ENCODE measurements around the gene IKBIP.
"Not testable (repeated sequence)": the region's sequence is repeated elsewhere in the genome, so short reads cannot be mapped to it uniquely, and the experiment has no call there.

Gene IKBIP

GRCh38 chr12:98580695-98581094, 63.9 kb downstream of the IKBIP start:
- no peak overlapping the region for H3K27ac ChIP-seq
- no peaks in the 10 kb centered on the region for H3K9me3 ChIP-seq
- H3K36me3 ChIP-seq, result no peaks in the 10 kb centered on the region
- H3K4me1 ChIP-seq (ENCODE audit: control insufficient read depth in 1 of 2, insufficient read depth in 1 of 2, low read depth in 1 of 2, low read length in 1 of 2), result no peaks in the 10 kb centered on the region
- TF ChIP-seq CTCF (IDR thresholded peaks at IDR 0.05), result no peak
- no peak overlapping the region for H3K4me3 ChIP-seq (ENCODE audit: low read depth in 1 of 2, low read length in 1 of 2)
- H3K27me3 ChIP-seq, result peaks cover 6% of the 10 kb centered on the region

GRCh38 chr12:98579835-98580234, 64.8 kb downstream of the IKBIP start:
- TF ChIP-seq CTCF (IDR thresholded peaks at IDR 0.05), result no peak
- Histone ChIP-seq H3K36me3 (no peaks in the 10 kb centered on the region), H3K4me3 (ENCODE audit: low read depth in 1 of 2, low read length in 1 of 2) (no peak overlapping the region), H3K9me3 (no peaks in the 10 kb centered on the region), H3K27me3 (peaks cover 6% of the 10 kb centered on the region), H3K4me1 (ENCODE audit: control insufficient read depth in 1 of 2, insufficient read depth in 1 of 2, low read depth in 1 of 2, low read length in 1 of 2) (no peaks in the 10 kb centered on the region), H3K27ac (no peak overlapping the region)

- H3K9me3 ChIP-seq, result no peaks in the 10 kb centered on the region
- H3K27ac ChIP-seq, result no peak overlapping the region
- H3K4me1 ChIP-seq (ENCODE audit: control insufficient read depth in 1 of 2, insufficient read depth in 1 of 2, low read depth in 1 of 2, low read length in 1 of 2), result no peaks in the 10 kb centered on the region
- H3K27me3 ChIP-seq, result peaks cover 6% of the 10 kb centered on the region
- no peaks in the 10 kb centered on the region for H3K36me3 ChIP-seq
- no peak overlapping the region for H3K4me3 ChIP-seq (ENCODE audit: low read depth in 1 of 2, low read length in 1 of 2)
- TF ChIP-seq CTCF (IDR thresholded peaks at IDR 0.05), result no peak
Observed at GRCh38 chr12:98579347-98579746, 65.2 kb downstream of the IKBIP start.

GRCh38 chr12:98578821-98579220, 65.8 kb downstream of the IKBIP start:
- no peaks in the 10 kb centered on the region for H3K36me3 ChIP-seq
- H3K27me3 ChIP-seq, result peaks cover 6% of the 10 kb centered on the region
- H3K9me3 ChIP-seq, result no peaks in the 10 kb centered on the region
- no peak overlapping the region for H3K4me3 ChIP-seq (ENCODE audit: low read depth in 1 of 2, low read length in 1 of 2)
- TF ChIP-seq CTCF (IDR thresholded peaks at IDR 0.05), result no peak
- no peak overlapping the region for H3K27ac ChIP-seq
- H3K4me1 ChIP-seq (ENCODE audit: control insufficient read depth in 1 of 2, insufficient read depth in 1 of 2, low read depth in 1 of 2, low read length in 1 of 2), result no peaks in the 10 kb centered on the region

- Histone ChIP-seq H3K9me3 (no peaks in the 10 kb centered on the region), H3K4me1 (ENCODE audit: control insufficient read depth in 1 of 2, insufficient read depth in 1 of 2, low read depth in 1 of 2, low read length in 1 of 2) (no peaks in the 10 kb centered on the region), H3K27me3 (peaks cover 6% of the 10 kb centered on the region), H3K27ac (no peak overlapping the region), H3K4me3 (ENCODE audit: low read depth in 1 of 2, low read length in 1 of 2) (no peak overlapping the region), H3K36me3 (no peaks in the 10 kb centered on the region)
- TF ChIP-seq CTCF (IDR thresholded peaks at IDR 0.05), result no peak
Observed at GRCh38 chr12:98578392-98578791, 66.2 kb downstream of the IKBIP start.

- H3K4me3 ChIP-seq (ENCODE audit: low read depth in 1 of 2, low read length in 1 of 2); H3K9me3 ChIP-seq; H3K36me3 ChIP-seq; H3K27me3 ChIP-seq; H3K27ac ChIP-seq; H3K4me1 ChIP-seq (ENCODE audit: control insufficient read depth in 1 of 2, insufficient read depth in 1 of 2, low read depth in 1 of 2, low read length in 1 of 2): not testable (repeated sequence)
Observed at GRCh38 chr12:98576795-98577194, 67.8 kb downstream of the IKBIP start.

Data from neutrophil (primary cell).